ENCODE results near the gene PDE6C.

PDE6C gene

GRCh38 chr10:93577565-93577964, 34.8 kb upstream of the PDE6C start:
- Histone ChIP-seq H3K79me2 (ENCODE audit: control insufficient read depth, insufficient read depth, low read length, unreplicated experiment) (no peaks in the 10 kb centered on the region), H2AFZ (ENCODE audit: low read length, unreplicated experiment) (no peak overlapping the region), H3K27me3 (ENCODE audit: insufficient read depth, low read length) (peaks cover 31% of the 10 kb centered on the region), H3K36me3 (ENCODE audit: insufficient read depth, low read length) (no peaks in the 10 kb centered on the region), H3K4me3 (ENCODE audit: low read depth, low read length) (no peak overlapping the region), H3K4me1 (ENCODE audit: control insufficient read depth, insufficient read depth, low read length, unreplicated experiment) (no peaks in the 10 kb centered on the region), H3K27ac (ENCODE audit: low read depth, low read length) (no peak overlapping the region)

- H3K36me3 ChIP-seq (ENCODE audit: insufficient read depth, low read length): no peaks in the 10 kb centered on the region
- no peak overlapping the region for H2AFZ ChIP-seq (ENCODE audit: low read length, unreplicated experiment)
- no peaks in the 10 kb centered on the region for H3K79me2 ChIP-seq (ENCODE audit: control insufficient read depth, insufficient read depth, low read length, unreplicated experiment)
- H3K4me1 ChIP-seq (ENCODE audit: control insufficient read depth, insufficient read depth, low read length, unreplicated experiment): no peaks in the 10 kb centered on the region
- H3K27me3 ChIP-seq (ENCODE audit: insufficient read depth, low read length): peaks cover 16% of the 10 kb centered on the region
- H3K4me3 ChIP-seq (ENCODE audit: low read depth, low read length): no peak overlapping the region
- H3K27ac ChIP-seq (ENCODE audit: low read depth, low read length): no peak overlapping the region
Observed at GRCh38 chr10:93579089-93579488, 33.2 kb upstream of the PDE6C start.

- H3K27ac ChIP-seq (ENCODE audit: low read depth, low read length): no peak overlapping the region
- H3K79me2 ChIP-seq (ENCODE audit: control insufficient read depth, insufficient read depth, low read length, unreplicated experiment): no peaks in the 10 kb centered on the region
- peaks cover 12% of the 10 kb centered on the region; the same call in 1 of the 2 replicates for H3K27me3 ChIP-seq (ENCODE audit: insufficient read depth, low read length)
- no peaks in the 10 kb centered on the region for H3K4me1 ChIP-seq (ENCODE audit: control insufficient read depth, insufficient read depth, low read length, unreplicated experiment)
- no peak overlapping the region for H3K4me3 ChIP-seq (ENCODE audit: low read depth, low read length)
- no peak overlapping the region for H2AFZ ChIP-seq (ENCODE audit: low read length, unreplicated experiment)
- no peaks in the 10 kb centered on the region for H3K36me3 ChIP-seq (ENCODE audit: insufficient read depth, low read length)
Observed at GRCh38 chr10:93579985-93580711, 32.2 kb upstream of the PDE6C start.

- H3K79me2 ChIP-seq (ENCODE audit: control insufficient read depth, insufficient read depth, low read length, unreplicated experiment): no peaks in the 10 kb centered on the region
Observed at GRCh38 chr10:93580828-93581227, 31.5 kb upstream of the PDE6C start.

GRCh38 chr10:93584445-93584844, 27.9 kb upstream of the PDE6C start:
- Histone ChIP-seq H3K27ac (ENCODE audit: low read depth, low read length) (no peak overlapping the region), H3K36me3 (ENCODE audit: insufficient read depth, low read length) (no peaks in the 10 kb centered on the region), H3K4me1 (ENCODE audit: control insufficient read depth, insufficient read depth, low read length, unreplicated experiment) (no peaks in the 10 kb centered on the region), H3K79me2 (ENCODE audit: control insufficient read depth, insufficient read depth, low read length, unreplicated experiment) (no peaks in the 10 kb centered on the region), H3K27me3 (ENCODE audit: insufficient read depth, low read length) (peaks cover 5% of the 10 kb centered on the region; the same call in 1 of the 2 replicates), H3K4me3 (ENCODE audit: low read depth, low read length) (no peak overlapping the region), H2AFZ (ENCODE audit: low read length, unreplicated experiment) (no peak overlapping the region)

More at GRCh38 chr10:93580828-93581227, 31.5 kb upstream of the PDE6C start:
- Histone ChIP-seq H3K4me1 (ENCODE audit: control insufficient read depth, insufficient read depth, low read length, unreplicated experiment) (no peaks in the 10 kb centered on the region), H3K27me3 (ENCODE audit: insufficient read depth, low read length) (peaks cover 6% of the 10 kb centered on the region; the same call in 1 of the 2 replicates), H3K4me3 (ENCODE audit: low read depth, low read length) (no peak overlapping the region), H3K36me3 (ENCODE audit: insufficient read depth, low read length) (no peaks in the 10 kb centered on the region), H2AFZ (ENCODE audit: low read length, unreplicated experiment) (no peak overlapping the region), H3K27ac (ENCODE audit: low read depth, low read length) (no peak overlapping the region)

DNA sequence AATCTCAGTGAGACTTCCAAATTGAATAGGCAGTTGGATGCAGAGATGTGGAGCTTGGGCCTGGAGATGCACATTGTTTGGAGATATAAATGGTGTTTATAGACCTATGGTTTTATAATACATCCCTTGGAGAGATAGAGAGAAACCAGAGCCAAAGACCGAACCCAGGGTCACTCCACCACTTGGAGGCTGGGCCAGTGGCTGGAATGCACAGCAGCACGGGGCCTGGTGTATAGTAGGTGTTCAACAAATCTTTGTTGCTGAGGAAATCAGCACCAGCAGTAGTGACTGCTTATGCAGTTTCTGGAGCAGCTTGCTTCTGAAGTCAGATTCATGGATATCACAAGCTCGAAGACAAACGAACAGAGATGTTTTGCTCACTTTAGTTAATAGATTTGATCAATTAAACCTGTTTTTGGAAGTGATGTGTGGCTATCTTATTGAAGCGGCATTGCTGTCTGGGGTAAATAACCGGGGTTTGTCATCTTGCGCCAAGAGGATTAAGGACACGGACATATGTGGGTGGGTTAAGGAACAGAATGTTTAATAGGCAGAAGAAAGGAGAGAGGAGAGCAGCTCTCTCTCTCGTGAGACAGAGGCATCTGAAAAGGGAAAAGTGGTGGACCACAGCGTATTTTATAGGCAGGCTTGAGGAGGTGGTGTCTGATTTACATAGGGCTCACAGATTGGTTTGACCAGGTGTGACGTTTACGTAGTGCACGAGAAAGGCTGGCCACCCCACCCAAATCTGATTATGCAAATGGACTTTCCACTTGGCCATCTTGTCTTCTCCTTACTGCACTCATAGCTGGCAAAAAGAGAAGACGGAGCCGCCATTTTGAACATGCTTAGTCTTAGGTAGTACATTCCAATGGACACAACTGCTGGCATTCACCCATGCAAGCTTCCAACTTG, 22.4 kb upstream of the PDE6C start:
- H3K27me3 ChIP-seq (ENCODE audit: insufficient read depth, low read length): no peaks in the 10 kb centered on the region
- H3K27ac ChIP-seq (ENCODE audit: low read depth, low read length): no peak overlapping the region
- H2AFZ ChIP-seq (ENCODE audit: low read length, unreplicated experiment): no peak overlapping the region
- no peaks in the 10 kb centered on the region for H3K79me2 ChIP-seq (ENCODE audit: control insufficient read depth, insufficient read depth, low read length, unreplicated experiment)
- H3K36me3 ChIP-seq (ENCODE audit: insufficient read depth, low read length): no peaks in the 10 kb centered on the region
- no peaks in the 10 kb centered on the region for H3K4me1 ChIP-seq (ENCODE audit: control insufficient read depth, insufficient read depth, low read length, unreplicated experiment)
- H3K4me3 ChIP-seq (ENCODE audit: low read depth, low read length): no peak overlapping the region

DNA sequence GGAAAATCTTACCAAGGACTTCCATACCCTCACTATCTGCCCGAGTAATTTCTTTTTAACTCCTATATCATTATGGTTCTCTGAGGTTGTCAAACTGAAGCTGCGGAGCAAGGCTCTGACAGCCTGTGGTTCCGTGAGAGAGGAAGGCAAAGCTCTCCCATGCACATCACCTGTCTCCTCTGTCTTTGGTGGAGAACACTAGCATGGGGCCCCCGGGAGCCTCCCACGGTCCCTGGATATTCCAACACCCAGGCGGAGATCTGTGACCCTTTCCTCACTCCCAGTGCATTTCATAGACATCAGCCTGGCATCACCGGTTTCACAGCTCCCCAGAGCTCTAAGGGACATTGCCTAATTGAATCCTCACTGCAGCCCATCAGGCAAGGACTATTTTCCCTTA, 21.7 kb upstream of the PDE6C start:
- no peak overlapping the region for H3K27ac ChIP-seq (ENCODE audit: low read depth, low read length)
- H3K4me1 ChIP-seq (ENCODE audit: control insufficient read depth, insufficient read depth, low read length, unreplicated experiment): no peaks in the 10 kb centered on the region

GRCh38 chr10:93591065-93591808, 21.1 kb upstream of the PDE6C start:
- Histone ChIP-seq H3K27ac (ENCODE audit: low read depth, low read length) (no peak overlapping the region), H3K36me3 (ENCODE audit: insufficient read depth, low read length) (no peaks in the 10 kb centered on the region), H3K79me2 (ENCODE audit: control insufficient read depth, insufficient read depth, low read length, unreplicated experiment) (no peaks in the 10 kb centered on the region), H2AFZ (ENCODE audit: low read length, unreplicated experiment) (no peak overlapping the region), H3K4me3 (ENCODE audit: low read depth, low read length) (no peak overlapping the region), H3K27me3 (ENCODE audit: insufficient read depth, low read length) (no peaks in the 10 kb centered on the region), H3K4me1 (ENCODE audit: control insufficient read depth, insufficient read depth, low read length, unreplicated experiment) (no peaks in the 10 kb centered on the region)

More for the DNA sequence above, 21.7 kb upstream of the PDE6C start:
- Histone ChIP-seq H3K36me3 (ENCODE audit: insufficient read depth, low read length) (no peaks in the 10 kb centered on the region), H3K79me2 (ENCODE audit: control insufficient read depth, insufficient read depth, low read length, unreplicated experiment) (no peaks in the 10 kb centered on the region), H3K27me3 (ENCODE audit: insufficient read depth, low read length) (no peaks in the 10 kb centered on the region), H2AFZ (ENCODE audit: low read length, unreplicated experiment) (no peak overlapping the region), H3K4me3 (ENCODE audit: low read depth, low read length) (no peak overlapping the region)

DNA sequence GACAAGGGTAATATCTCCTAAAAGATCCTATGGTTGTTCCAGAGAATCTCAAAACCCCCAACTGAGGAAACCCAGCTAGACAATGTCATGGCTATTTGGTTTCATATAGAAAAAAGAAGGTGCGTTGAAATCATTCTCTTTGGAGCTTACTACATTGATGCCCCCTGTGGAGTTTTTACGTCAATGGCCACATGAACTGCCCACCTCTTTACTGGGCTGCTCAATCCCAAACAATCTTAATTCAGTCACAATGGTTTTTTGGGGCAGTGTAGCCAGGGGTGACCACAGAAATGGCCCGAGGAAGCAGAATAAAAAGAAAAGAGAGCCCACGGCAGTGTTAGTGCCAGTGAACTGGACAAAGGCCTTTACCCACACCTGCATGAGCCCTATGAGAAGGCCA, 19.1 kb upstream of the PDE6C start:
- H3K4me1 ChIP-seq (ENCODE audit: control insufficient read depth, insufficient read depth, low read length, unreplicated experiment): no peaks in the 10 kb centered on the region
- no peaks in the 10 kb centered on the region for H3K27me3 ChIP-seq (ENCODE audit: insufficient read depth, low read length)
- no peak overlapping the region for H2AFZ ChIP-seq (ENCODE audit: low read length, unreplicated experiment)
- H3K27ac ChIP-seq (ENCODE audit: low read depth, low read length): no peak overlapping the region
- H3K4me3 ChIP-seq (ENCODE audit: low read depth, low read length): no peak overlapping the region
- no peaks in the 10 kb centered on the region for H3K36me3 ChIP-seq (ENCODE audit: insufficient read depth, low read length)
- no peaks in the 10 kb centered on the region for H3K79me2 ChIP-seq (ENCODE audit: control insufficient read depth, insufficient read depth, low read length, unreplicated experiment)

DNA sequence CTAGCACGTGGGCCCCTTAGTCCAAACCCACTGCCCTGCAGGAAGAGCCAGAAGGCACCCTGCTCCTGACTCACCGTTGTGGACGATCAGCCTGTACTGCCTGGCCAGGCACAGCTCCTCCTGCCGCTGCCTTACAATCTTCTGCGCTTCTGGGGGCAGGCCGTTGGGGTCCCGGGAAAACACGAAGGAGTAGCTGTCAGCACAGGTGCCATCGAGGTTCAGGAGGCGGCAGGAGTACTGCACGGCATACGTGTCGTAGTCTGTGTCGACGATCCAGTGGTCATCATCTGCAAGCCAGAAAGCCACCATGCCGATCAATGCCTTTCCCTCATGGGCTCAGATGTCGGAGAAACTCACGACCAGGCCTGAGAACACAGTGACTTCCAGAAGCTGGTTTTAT, 18.6 kb upstream of the PDE6C start:
- H3K4me1 ChIP-seq (ENCODE audit: control insufficient read depth, insufficient read depth, low read length, unreplicated experiment): no peaks in the 10 kb centered on the region
- H3K27me3 ChIP-seq (ENCODE audit: insufficient read depth, low read length): no peaks in the 10 kb centered on the region
- no peak overlapping the region for H3K4me3 ChIP-seq (ENCODE audit: low read depth, low read length)

More for the DNA sequence above, 18.6 kb upstream of the PDE6C start:
- no peak overlapping the region for H2AFZ ChIP-seq (ENCODE audit: low read length, unreplicated experiment)
- no peaks in the 10 kb centered on the region for H3K36me3 ChIP-seq (ENCODE audit: insufficient read depth, low read length)
- H3K27ac ChIP-seq (ENCODE audit: low read depth, low read length): no peak overlapping the region
- no peaks in the 10 kb centered on the region for H3K79me2 ChIP-seq (ENCODE audit: control insufficient read depth, insufficient read depth, low read length, unreplicated experiment)

Data from ACC112 (cell line).